Activated T-cell treated with anti-CD3 and anti-CD28 coated beads for 1 hour (primary cell): ENCODE measurements around the gene PROM2.

Experiments
- DNase-seq: peaks from one replicate; pipeline ENCODE4 v3.0.0-alpha.2; 2020; ENCODE audit warnings: low read depth

The PROM2 gene

DNA sequence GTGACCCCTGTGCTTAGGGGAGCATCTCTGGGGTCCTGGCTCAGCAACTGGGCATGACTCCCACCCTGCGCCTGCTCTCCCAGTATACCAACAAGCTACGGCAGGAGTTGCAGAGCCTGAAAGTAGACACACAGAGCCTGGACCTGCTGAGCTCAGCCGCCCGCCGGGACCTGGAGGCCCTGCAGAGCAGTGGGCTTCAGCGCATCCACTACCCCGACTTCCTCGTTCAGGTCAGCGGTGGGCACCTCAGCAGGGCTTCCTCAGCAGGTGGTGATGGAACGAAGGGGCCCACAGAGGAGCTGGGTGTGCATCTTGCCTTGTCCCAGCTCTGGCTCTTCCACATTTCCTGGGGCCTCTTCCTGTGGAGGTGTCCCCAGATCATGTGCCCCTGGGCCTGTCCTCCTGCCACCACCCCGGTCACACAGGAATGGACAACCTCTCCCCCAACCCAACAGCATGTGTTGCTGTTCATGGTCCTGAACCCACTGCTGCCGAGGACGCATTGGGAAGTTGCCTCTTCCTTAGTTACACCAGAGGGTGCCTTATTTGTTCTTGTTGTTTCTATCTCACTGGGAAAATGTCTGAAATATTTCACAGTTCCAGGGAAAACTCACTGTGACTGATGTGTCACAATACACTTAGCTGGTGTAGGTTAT is 10.8 kb downstream of the PROM2 start:
- no peak for DNase-seq

DNA sequence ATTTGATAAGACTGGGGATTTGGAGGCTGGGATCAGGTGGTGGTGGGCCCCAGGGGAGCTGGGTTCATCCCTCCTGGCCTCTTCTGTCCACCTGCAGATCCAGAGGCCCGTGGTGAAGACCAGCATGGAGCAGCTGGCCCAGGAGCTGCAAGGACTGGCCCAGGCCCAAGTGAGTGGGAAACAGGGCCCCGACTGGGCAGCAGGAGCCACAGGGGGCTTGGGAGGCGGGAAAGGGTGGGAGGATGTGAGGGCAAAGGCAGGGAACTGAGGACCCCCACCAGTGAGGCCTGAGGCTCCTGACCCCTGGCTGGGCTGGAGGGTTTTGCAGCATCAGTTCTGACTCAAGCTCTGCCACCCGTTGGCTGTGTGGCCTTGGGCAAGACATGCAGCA is 11.3 kb downstream of the PROM2 start:
- no peak for DNase-seq

DNA sequence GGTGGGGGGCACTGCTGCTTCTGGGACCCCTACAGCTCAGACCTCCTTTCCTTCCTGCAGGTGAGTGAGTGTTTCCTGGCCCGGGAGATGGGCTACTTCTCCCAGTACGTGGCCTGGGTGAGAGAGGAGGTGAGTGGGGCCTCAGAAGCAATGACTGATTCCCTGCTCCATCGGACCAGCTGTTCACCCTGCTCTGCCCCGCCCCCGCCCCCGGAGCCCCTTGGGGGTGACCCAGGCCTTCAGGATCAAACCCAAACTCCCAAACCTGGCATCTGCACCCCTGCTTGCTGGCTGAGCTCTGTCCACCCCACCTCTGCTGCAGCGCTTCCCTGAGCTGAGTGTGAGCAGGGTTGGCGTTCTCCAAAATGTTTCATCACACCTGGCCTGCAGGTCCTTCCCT is 13.1 kb downstream of the PROM2 start:
- DNase-seq = no peak

DNA sequence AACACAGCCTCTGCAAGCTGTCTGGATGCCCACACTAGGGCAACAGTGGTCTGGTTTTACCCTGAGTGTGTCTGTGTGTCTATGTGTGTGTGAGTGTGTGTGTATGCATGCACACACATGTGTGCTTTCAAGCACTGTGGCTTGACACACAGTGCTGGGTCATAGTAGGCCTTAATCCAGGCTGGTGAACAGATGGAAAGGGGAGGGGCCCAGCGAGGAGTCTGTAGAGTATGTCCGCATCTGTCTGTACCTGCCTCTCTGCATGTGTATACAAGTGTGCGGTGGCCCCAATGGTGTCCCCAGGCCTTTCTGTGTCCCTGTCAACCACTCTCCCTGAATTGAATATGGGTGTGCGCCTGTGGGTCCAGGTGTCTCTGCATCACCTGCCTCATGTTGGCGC is 13.6 kb downstream of the PROM2 start:
- DNase-seq = no peak

DNA sequence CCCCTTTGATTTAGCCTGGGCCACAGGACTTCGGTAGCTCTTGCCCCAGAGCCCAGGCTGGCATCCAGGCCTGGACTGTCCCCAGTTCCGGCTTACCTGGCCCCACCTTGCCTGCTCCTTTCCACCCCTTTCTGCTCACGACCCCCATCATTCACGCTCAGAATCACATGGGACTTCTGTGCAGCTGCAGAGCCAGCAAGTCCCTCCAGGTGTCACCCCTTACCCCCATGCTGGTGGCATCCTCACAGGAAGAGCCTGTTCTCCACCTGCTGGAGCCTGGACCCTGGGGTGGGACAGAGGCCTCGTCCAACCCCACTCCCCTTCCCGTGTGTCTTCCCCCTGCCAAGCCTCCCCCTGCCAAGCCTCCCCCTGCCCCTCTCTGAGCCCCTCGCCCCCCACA is 15.0 kb downstream of the PROM2 start:
- no peak for DNase-seq

DNA sequence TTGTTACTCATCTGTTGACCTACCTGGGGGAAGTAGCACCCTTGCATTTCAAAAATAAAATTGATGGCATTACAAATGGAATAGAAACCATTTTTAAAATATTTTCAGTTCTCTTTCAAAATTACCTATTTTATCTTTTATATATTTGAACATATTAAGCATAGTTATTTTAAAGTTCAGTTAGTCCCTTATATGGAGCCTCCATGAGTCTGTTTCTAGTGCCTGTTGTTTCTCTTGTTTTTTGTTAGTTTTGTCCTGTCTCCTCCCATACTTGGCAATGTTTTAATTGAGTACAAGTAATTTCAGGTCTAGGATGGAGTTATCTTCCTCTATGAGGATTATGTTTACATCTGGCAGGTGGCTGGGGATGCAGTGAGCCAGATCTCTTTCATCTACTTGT is 17.0 kb downstream of the PROM2 start:
- DNase-seq = no peak

- DNase-seq = no peak
These were observed 18.5 kb downstream of the PROM2 start for GRCh38 chr2:95292623-95293260.

- no peak for DNase-seq
These were observed 20.5 kb downstream of the PROM2 start for GRCh38 chr2:95294579-95295250.

- DNase-seq = no peak
These were observed 21.1 kb downstream of the PROM2 start for GRCh38 chr2:95295376-95295775.

DNA sequence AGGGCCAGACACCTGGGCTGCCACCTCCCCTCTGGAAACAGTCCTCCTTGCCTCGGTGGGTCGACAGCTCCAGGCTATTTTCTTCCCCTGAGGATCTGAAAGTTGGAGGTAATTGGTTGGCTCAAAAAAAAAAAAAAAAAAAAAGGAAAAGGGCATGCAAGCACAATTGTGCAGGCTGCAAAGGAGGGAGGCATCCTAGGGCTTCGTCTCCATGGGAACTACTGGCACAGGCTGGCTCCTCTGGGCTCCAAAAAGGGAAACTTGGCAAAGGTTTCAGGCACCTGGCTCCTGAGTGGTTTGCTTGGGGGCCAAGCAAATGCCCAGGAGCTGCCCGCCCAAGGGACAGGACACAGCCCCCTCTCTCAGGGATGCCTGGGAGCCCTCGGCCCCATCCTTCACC is 21.8 kb downstream of the PROM2 start:
- DNase-seq = no peak

DNA sequence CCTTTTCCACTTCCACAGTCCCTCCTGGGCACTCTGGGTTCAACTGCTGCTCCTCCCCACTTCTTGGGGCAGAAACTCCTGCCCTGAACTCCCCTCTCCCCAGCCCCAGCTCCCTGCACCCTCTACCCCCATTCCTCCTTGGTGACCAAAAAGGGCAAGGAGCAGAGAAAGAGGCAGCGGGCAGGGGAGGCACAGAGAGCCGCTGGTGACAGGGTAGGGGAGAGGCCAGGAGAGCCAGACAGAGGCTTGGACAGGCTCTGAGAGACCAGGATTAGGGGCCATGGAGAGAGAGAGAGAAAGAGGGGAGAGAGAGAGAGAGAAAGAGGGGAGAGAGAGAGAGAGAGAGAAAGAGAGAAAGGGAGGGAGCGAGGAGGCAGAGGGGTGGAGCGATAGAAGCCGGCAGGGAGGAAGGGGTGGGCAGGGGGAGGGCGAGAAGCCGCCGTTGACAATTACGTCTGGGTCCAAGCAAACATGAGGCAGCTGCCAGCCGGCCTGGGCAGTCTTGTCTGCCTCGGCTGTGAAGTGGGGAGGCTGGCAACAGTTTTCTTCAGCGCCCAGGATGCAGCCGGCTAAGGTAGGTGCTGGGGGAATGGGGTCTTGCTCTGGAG is 22.7 kb downstream of the PROM2 start, which contains the start of gene KCNIP3:
KCNIP3 (plus strand) TSS at position 468 of the 608 bp plus-strand sequence; CDS start at position 560, 92 bp downstream.
- no peak for DNase-seq

DNA sequence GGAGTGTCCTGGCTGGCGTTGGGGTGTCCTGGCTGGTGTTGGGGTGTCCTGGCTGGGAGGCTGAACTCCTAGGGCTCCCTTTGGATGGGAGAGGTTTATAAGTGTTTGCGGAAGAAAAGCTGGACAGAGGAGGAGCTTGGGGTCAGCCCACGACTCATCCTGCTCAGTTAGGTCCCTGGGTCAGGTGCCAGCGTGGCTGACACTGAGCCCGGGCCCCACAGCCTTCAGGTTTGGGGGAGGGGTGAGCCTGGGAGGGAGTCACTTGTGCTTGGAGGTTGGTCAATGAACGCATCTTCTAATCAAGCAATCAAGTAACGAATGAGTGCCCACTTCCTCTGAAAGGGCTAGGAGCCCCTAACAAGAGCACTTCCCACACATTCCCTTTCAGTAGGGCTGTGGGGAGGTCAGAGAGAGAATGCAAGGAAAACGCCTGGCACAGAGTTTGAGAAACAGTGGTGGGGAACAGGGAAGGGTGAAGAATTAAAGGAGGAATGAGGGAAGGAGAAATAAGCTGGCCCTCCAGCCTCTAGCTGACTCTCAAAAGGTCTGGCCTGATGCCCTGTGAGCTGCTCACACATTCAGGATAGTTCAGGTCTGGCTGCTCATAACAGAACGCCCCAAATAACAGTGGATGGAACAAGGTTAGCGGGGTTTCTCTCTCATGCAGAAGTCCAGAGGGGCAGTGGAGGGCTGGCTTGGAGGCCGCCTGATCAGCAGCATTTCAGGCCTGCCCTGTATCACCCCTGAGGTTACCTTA is 23.6 kb downstream of the PROM2 start:
- DNase-seq = no peak

GRCh38 chr2:95298486-95299111 is 24.4 kb downstream of the PROM2 start:
- no peak for DNase-seq

- DNase-seq = no peak
These were observed 25.7 kb downstream of the PROM2 start for GRCh38 chr2:95299961-95300360.

DNA sequence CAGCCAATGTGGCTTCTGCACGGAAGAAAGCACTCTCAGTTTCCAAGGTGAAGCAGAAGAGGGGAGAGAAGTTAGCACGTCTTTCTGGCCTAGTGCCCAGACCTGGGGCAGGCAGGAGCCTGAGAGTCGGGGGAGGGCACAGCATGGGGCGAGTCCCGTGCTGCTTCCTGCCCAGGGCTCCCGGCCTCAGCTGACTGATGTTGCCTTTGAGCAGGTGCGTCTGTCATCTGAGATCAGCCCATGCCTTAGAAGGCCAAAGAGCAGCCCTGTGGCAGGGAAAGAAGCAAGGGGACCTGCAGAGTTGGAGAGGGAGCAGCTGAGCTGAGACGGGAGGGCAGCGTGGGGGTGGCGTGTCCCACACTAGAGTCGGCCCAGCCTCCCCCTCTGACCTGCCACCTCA is 26.2 kb downstream of the PROM2 start:
- no peak for DNase-seq

GRCh38 chr2:95301186-95301585 is 26.9 kb downstream of the PROM2 start:
- no peak for DNase-seq

DNA sequence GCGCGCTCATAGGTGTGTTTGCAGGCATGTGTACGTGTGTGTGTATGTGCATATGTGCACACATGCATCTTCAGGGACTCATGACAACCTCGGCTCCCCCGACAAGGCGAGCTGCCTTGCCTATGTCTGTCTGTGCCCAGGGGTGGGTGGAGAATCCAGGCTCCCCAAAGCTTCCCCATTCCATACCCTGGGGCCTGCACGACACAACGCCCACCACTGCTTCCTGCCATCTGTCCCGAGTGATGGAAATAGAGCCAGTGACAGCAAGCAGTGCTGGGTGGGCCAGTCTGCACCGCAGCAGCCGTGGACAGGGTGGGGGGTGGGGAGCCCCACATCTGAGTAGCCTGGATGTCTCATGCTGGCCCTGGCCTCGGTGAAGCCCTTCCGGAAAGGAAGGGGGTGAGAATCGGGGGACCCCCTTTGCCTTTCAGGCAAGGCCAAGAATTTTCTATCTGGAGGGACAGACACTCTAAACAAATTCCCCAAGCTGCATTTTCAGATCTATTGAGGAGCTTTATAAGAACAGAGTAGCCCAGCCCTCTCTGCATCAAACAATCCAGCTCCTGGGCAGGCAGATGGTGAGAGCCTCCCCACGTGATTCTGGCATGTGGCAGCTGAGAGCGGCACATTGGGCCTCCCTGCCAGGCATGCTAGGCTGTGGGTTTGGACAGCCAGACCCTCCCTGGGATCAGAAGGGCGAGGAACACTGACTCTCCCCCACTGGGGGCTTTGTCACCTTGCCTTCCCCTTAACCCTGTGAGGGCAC is 27.8 kb downstream of the PROM2 start:
- no peak for DNase-seq

DNA sequence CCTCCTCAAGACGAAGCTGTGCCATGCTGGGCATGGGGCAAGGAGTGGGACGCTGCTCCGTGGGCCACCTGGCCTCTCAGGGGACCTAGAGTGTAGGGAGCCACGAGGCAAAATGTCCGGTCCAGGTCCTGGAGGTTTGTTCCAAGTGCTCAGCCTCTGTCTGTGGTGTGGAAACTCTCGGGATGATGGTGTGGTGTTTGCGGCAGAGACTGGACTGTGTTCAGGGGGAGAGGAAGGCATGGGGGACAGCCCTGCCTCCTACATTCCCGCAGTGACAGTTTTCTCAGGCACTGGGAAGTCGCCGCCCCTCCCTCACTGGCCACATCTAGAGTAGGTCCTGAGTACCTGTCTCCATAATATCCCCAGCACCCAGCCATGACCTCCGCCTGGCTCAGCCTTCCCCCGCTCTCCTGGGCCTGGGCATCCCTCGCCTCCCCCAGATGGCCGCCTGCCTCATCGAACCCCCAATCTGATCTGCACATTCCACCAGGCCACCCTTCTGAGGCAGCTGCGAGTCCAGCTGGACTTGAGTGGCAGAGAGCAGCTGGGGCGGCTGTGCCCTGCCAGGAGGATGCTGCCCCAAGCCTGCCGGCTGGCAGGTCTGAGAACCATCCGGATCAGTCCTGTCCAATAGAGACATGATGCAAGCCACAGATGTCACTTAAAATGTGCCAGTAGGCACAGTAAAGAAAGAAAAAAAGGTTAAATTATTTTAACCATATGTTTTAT is 29.1 kb downstream of the PROM2 start:
- DNase-seq = no peak

- no peak for DNase-seq
These were observed 31.3 kb downstream of the PROM2 start for GRCh38 chr2:95305380-95306061.
